ENCODE measurements around the gene CSK.
A peak's percentile ranks its signal among the peaks of the same experiment; 100 is the strongest.

Gene CSK

GRCh38 chr15:74781431-74782258, at the start of gene CSK:
Gene CSK (plus strand): TSS chr15:74782080. CDS start chr15:74798298, 16,218 bp downstream.
- ATAC-seq (ENCODE audit: insufficient read depth, low read depth) (peak; percentile 41), DNase-seq (peak; percentile 73)
- peak within 1 kb of the TSS; percentile 86 to 96; a peak in 3 of 4 replicates for H3K4me3 ChIP-seq (ENCODE audit: low read depth in 1 of 2, low read length in 2 of 2)
- peak within 1 kb of the TSS; percentile 88 for H3K27ac ChIP-seq (ENCODE audit: low read length)
- peak within 1 kb of the TSS; percentile 68 for H2AFZ ChIP-seq (ENCODE audit: low read depth, low read length)
- peak within 1 kb of the TSS; percentile 97 for H3K4me2 ChIP-seq (ENCODE audit: insufficient read depth, low read length)
- no peaks in the 10 kb centered on the region for H3K9me3 ChIP-seq (ENCODE audit: insufficient read depth, low read length, severe bottlenecking)
- peaks cover 46% of the 10 kb centered on the region for H4K20me1 ChIP-seq (ENCODE audit: insufficient read depth, low read length)
- no peaks in the 10 kb centered on the region for H3K27me3 ChIP-seq (ENCODE audit: insufficient read depth, low read length, poor library complexity)
- H3K4me1 ChIP-seq (ENCODE audit: insufficient read depth, low read length) = peaks cover 91% of the 10 kb centered on the region
- peaks cover 18% of the 10 kb centered on the region for H3K36me3 ChIP-seq (ENCODE audit: insufficient read depth, low read length)
- no peak for TF ChIP-seq EZH2 (IDR thresholded peaks at IDR 0.05; ENCODE audit: borderline replicate concordance, low read depth, low read length, severe bottlenecking)
- peak; percentile 61 for TF ChIP-seq CTCF (IDR thresholded peaks at IDR 0.05; ENCODE audit: borderline replicate concordance, extremely low read depth, low read length, poor library complexity, severe bottlenecking)
- peaks cover 52% of the 10 kb centered on the region for H3K79me2 ChIP-seq (ENCODE audit: insufficient read depth, low read length)
- H3K9ac ChIP-seq (ENCODE audit: low read depth, low read length) = peak within 1 kb of the TSS; percentile 89

DNA sequence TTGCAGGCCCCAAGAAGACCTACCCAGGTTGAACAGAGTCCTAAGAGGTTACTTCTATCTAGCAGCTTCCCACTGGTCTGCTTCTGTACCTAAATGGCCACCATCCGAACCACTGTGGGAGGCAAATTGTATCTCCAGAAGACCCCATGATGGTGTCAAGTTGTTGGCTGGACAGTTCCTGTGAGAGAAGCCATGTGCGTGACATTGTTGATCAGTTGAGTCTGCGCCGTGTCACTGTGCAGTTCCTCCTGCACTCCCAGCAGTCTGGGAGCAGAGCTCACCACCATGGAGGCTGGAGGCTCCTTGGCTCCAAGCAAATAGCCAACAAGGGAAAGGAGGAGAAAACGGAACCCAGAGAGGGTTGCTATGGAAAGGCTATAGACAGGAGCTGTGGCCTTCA, 49.0 kb upstream of the CSK start:
- H3K4me2 ChIP-seq (ENCODE audit: insufficient read depth, low read length) = no peak overlapping the region
- no peaks in the 10 kb centered on the region for H3K9me3 ChIP-seq (ENCODE audit: insufficient read depth, low read length, severe bottlenecking)
- no peak overlapping the region for H2AFZ ChIP-seq (ENCODE audit: low read depth, low read length)
- H3K9ac ChIP-seq (ENCODE audit: low read depth, low read length) = no peak overlapping the region
- H3K27me3 ChIP-seq (ENCODE audit: insufficient read depth, low read length, poor library complexity) = peaks cover 4% of the 10 kb centered on the region
- H3K36me3 ChIP-seq (ENCODE audit: insufficient read depth, low read length) = no peaks in the 10 kb centered on the region
- H3K79me2 ChIP-seq (ENCODE audit: insufficient read depth, low read length) = no peaks in the 10 kb centered on the region
- H3K27ac ChIP-seq (ENCODE audit: low read length) = no peak overlapping the region
- no peak for ATAC-seq (ENCODE audit: insufficient read depth, low read depth)
- no peaks in the 10 kb centered on the region for H3K4me1 ChIP-seq (ENCODE audit: insufficient read depth, low read length)
- TF ChIP-seq CTCF (IDR thresholded peaks at IDR 0.05; ENCODE audit: borderline replicate concordance, extremely low read depth, low read length, poor library complexity, severe bottlenecking) (no peak), EZH2 (IDR thresholded peaks at IDR 0.05; ENCODE audit: borderline replicate concordance, low read depth, low read length, severe bottlenecking) (no peak)
- no peaks in the 10 kb centered on the region for H4K20me1 ChIP-seq (ENCODE audit: insufficient read depth, low read length)
- no peak overlapping the region for H3K4me3 ChIP-seq (ENCODE audit: low read depth in 1 of 2, low read length in 2 of 2)
- DNase-seq = no peak

DNA sequence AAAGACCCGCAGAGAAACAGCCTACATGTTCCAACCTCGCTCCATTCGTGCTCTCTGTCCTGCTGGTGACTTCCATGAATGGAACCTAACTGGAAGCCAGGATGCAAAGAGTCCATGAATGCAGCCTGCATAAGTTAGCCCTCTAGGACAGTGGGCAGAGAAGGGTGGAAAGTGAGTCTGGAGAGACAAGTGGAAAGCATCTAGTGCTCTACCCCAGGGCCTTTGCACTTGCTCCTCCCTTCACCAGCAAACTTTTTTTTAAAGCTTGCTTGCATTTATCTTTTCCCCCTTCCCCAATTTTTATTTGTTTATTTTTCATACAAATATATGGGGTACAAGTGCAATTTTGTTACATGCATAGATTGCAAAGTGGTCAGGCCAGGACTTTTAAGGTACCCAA, 48.6 kb upstream of the CSK start:
- no peaks in the 10 kb centered on the region for H4K20me1 ChIP-seq (ENCODE audit: insufficient read depth, low read length)
- H2AFZ ChIP-seq (ENCODE audit: low read depth, low read length) = no peak overlapping the region
- H3K9ac ChIP-seq (ENCODE audit: low read depth, low read length) = no peak overlapping the region
- no peak for TF ChIP-seq EZH2 (IDR thresholded peaks at IDR 0.05; ENCODE audit: borderline replicate concordance, low read depth, low read length, severe bottlenecking)
- no peak for TF ChIP-seq CTCF (IDR thresholded peaks at IDR 0.05; ENCODE audit: borderline replicate concordance, extremely low read depth, low read length, poor library complexity, severe bottlenecking)
- H3K9me3 ChIP-seq (ENCODE audit: insufficient read depth, low read length, severe bottlenecking) = no peaks in the 10 kb centered on the region
- H3K36me3 ChIP-seq (ENCODE audit: insufficient read depth, low read length) = no peaks in the 10 kb centered on the region
- DNase-seq = no peak
- H3K27me3 ChIP-seq (ENCODE audit: insufficient read depth, low read length, poor library complexity) = peaks cover 4% of the 10 kb centered on the region
- H3K4me3 ChIP-seq (ENCODE audit: low read depth in 1 of 2, low read length in 2 of 2) = no peak overlapping the region
- no peak overlapping the region for H3K27ac ChIP-seq (ENCODE audit: low read length)
- no peaks in the 10 kb centered on the region for H3K79me2 ChIP-seq (ENCODE audit: insufficient read depth, low read length)
- ATAC-seq (ENCODE audit: insufficient read depth, low read depth) = no peak
- H3K4me1 ChIP-seq (ENCODE audit: insufficient read depth, low read length) = no peaks in the 10 kb centered on the region
- H3K4me2 ChIP-seq (ENCODE audit: insufficient read depth, low read length) = no peak overlapping the region

All from DND-41 (cell line).